Measurements from ENCODE around the gene ITGA2B. TPM values are rescaled to one million over a fixed set of nuclear protein-coding genes. Genes with fewer than 3 reads are reported as not detected.
A peak's percentile ranks its signal among the peaks of the same experiment; 100 is the strongest.
"Not testable (repeated sequence)": the region's sequence is repeated elsewhere in the genome, so short reads cannot be mapped to it uniquely, and the experiment has no call there.

Gene ITGA2B
- total RNA-seq, 2 donors from 2014 or later, result 1.8 to 6.8 TPM

DNA sequence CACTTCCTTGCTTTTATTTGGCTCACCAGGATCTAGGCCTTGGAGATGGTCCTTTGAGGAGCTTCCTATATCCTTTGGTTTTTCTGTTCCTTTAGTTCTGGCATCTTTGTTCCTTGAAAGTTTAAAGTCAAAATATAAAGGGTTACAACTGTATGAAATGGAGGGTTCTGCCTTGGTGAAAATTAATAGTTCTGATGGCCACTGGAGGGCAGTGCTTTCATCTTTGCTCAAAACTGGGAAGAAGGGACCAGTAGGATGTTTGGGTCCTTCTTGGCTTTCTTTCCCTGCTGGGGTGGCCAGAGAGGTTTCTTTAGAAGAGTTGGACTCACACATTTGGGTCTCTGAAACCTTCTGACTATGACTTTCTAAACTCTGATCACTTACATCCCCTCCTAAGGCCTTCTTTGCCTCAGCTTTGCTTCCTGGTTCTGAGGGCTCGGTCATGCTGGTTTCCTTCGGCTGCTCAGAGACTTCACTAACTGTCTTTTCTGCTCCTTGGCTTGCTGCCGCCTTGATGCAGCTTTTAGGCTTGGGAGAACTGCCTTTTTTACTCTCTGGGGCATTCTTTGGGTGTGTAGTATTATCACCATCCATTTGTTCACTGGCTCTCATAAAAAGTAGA lies 10.9 kb upstream of the ITGA2B start:
- Mint-ChIP-seq H3K27ac (peak overlapping the region in 1 of 2 donors; percentile 71), H3K4me1 (ENCODE audit: low read depth in 2 of 2) (peaks cover 12 to 18% of the 10 kb centered on the region in 2 donors), H3K4me3 (no peak overlapping the region), H3K9me3 (no peaks in the 10 kb centered on the region), H3K27me3 (no peaks in the 10 kb centered on the region), H3K36me3 (peaks cover 18% of the 10 kb centered on the region)
- ATAC-seq, result no peak
- DNase-seq (ENCODE audit: low spot score), result no peak

DNA sequence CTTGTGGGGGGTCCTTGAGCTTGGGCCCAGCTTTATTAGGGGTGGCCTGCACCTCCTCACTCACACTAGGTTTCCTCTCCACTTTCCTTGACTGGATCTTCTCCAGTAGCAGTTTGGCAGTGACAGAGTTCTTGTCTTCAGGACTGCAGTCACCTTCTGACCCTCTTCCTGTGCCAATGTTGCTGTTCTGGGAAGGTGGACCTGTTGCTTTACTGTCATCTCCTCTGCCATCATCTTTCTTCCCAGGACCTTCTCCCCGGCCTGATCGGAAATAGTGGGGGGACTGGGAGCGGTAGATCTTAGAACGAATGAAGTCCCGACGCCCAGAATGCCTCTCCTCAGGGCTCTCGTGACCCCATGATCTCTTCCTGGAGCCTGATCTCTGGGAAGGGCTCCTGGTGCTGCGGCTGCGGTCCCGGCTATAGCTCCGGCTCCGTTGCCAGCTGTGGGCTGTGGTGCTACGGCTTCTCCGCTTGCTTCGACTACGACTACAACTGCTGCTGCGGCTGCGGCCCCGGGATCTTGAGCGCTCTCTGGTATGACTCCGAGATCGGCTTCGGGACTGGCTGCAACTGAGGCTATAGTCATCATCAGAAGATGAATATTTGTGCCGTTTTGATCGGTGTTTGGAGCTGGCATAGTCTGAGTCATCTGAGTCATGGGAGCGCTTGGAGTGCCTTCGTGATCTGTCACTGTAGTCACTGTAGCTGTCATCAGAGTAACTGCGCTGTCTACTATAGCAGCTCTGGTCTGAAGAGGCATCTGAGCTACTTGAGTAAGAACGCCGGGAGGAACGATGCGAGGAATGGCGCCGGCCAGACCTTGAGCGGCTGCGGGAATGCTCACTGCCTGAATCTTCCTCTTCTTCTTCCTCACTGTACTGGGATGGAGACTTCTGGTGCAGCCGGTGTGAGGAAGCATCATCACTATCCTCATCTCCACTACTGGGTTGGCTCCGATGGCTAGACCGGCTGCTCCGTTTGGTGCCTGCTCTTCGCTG lies 9.5 kb upstream of the ITGA2B start:
- no peak overlapping the region for H3K27ac Mint-ChIP-seq
- H3K36me3 Mint-ChIP-seq, result peaks cover 13% of the 10 kb centered on the region
- H3K27me3 Mint-ChIP-seq, result no peaks in the 10 kb centered on the region
- no peaks in the 10 kb centered on the region for H3K9me3 Mint-ChIP-seq
- no peak overlapping the region for H3K4me3 Mint-ChIP-seq
- ATAC-seq (no peak), DNase-seq (ENCODE audit: low spot score) (no peak)
- peaks cover 12 to 16% of the 10 kb centered on the region in 2 donors for H3K4me1 Mint-ChIP-seq (ENCODE audit: low read depth in 2 of 2)

GRCh38 chr17:44397479-44398440 lies 8.3 kb upstream of the ITGA2B start:
- H3K27ac Mint-ChIP-seq, result no peak overlapping the region
- ATAC-seq (no peak), DNase-seq (ENCODE audit: low spot score) (no peak)
- H3K36me3 Mint-ChIP-seq, result peaks cover 13% of the 10 kb centered on the region
- no peaks in the 10 kb centered on the region for H3K9me3 Mint-ChIP-seq
- H3K4me3 Mint-ChIP-seq, result no peak overlapping the region
- H3K27me3 Mint-ChIP-seq, result no peaks in the 10 kb centered on the region
- peaks cover 15 to 16% of the 10 kb centered on the region in 2 donors for H3K4me1 Mint-ChIP-seq (ENCODE audit: low read depth in 2 of 2)

DNA sequence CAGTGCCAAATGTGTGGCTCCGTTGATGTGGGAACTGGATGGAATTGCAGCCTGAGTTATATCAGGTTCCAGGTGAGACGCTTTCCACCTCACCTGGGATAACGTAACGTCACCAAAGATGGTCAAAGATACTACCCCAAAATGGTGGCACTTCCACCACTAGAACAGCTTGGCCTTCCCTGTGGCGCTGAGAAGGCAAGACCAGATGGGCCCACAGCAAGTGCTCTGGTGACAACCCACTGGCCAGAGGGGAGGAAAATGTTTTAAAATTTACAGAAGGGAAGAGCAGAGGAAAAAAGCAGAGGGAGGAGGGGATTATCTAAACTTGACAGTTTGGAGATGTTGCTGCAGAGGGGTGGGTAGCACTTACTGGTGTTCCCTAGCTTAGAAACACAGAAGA lies 7.5 kb upstream of the ITGA2B start:
- no peak for ATAC-seq
- no peak for DNase-seq (ENCODE audit: low spot score)
- no peaks in the 10 kb centered on the region for H3K27me3 Mint-ChIP-seq
- H3K36me3 Mint-ChIP-seq, result peaks cover 13% of the 10 kb centered on the region
- H3K4me1 Mint-ChIP-seq (ENCODE audit: low read depth in 2 of 2), result peaks cover 10 to 12% of the 10 kb centered on the region in 2 donors
- H3K4me3 Mint-ChIP-seq, result no peak overlapping the region
- no peaks in the 10 kb centered on the region for H3K9me3 Mint-ChIP-seq
- peak overlapping the region in 1 of 2 donors; percentile 27 for H3K27ac Mint-ChIP-seq

DNA sequence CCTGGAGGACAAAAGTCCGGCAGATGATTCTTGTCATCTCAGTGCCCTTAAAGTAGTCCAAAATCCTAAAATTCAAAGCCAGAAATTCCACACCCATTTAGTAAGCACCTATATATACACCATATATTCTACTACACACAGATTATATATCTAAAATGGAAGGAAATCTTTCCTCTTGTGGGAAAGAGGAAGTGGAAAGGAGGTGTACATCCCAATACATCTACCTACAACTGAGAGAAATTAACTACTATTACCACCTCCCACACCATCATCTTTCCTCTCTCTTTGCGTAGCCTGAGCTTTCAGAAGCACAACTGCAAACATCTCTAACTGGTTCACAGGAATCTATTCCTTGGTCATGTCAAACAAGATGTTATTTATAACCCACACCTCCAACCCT lies 5.4 kb upstream of the ITGA2B start:
- ATAC-seq (no peak), DNase-seq (ENCODE audit: low spot score) (no peak)
- Mint-ChIP-seq H3K27me3 (no peaks in the 10 kb centered on the region), H3K9me3 (no peaks in the 10 kb centered on the region), H3K36me3 (peaks cover 3% of the 10 kb centered on the region), H3K4me3 (no peak overlapping the region), H3K4me1 (ENCODE audit: low read depth in 2 of 2) (peaks cover 10 to 11% of the 10 kb centered on the region in 2 donors), H3K27ac (no peak overlapping the region)

DNA sequence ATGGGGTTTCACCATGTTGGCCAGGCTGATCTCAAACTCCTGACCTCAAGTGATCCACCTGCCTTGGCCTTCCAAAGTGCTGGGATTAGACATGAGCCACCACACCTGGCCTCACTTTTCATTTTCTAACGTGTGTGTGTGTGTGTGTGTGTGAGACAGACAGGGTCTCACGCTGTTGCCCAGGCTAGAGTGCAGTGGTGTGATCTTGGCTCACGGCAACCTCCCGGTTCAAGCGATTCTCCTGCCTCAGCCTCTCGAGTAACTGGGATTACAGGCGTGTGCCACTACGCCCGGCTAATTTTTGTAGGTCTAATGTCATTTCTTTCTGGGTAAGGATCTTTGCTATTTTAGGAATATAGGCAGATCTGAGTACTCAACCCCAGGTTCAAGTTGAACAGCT lies 4.7 kb upstream of the ITGA2B start:
- peaks cover 16 to 17% of the 10 kb centered on the region in 2 donors for H3K4me1 Mint-ChIP-seq (ENCODE audit: low read depth in 2 of 2)
- H3K4me3 Mint-ChIP-seq; H3K36me3 Mint-ChIP-seq; H3K9me3 Mint-ChIP-seq; DNase-seq (ENCODE audit: low spot score); H3K27me3 Mint-ChIP-seq; H3K27ac Mint-ChIP-seq; ATAC-seq: not testable (repeated sequence)

GRCh38 chr17:44390250-44390870 lies 911 bp upstream of the ITGA2B start:
- H3K9me3 Mint-ChIP-seq, result no peaks in the 10 kb centered on the region
- no peaks in the 10 kb centered on the region for H3K36me3 Mint-ChIP-seq
- no peak overlapping the region for H3K4me3 Mint-ChIP-seq
- peaks cover 0 to 5% of the 10 kb centered on the region in 2 donors for H3K27me3 Mint-ChIP-seq
- DNase-seq (ENCODE audit: low spot score) (no peak), ATAC-seq (no peak)
- H3K27ac Mint-ChIP-seq, result peak overlapping the region in 1 of 2 donors; percentile 67
- H3K4me1 Mint-ChIP-seq (ENCODE audit: low read depth in 2 of 2), result peaks cover 16 to 24% of the 10 kb centered on the region in 2 donors

DNA sequence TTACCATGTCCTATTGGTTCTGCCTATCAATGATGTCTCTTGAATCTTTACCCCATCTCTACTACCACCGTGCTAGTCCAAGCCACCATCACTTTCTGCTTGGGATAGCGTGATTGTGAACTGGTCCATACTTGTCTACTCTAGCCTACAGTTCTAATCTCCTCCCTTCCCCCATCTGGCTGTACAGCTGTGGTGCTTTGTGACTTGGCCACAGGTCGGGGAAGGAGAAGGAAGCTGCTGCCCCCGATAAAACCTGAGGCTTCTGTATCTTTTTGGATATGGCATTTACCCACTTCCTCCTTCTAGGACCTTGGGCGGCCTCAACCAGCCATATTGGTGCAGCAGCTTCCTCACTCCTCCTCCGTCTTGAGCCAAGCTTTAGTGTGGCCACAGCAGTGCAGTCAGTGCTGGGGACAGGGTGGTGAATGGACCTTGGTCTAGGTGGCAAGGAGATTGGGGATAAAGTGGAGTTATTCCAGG lies 314 bp upstream of the ITGA2B start:
- Mint-ChIP-seq H3K4me3 (peak overlapping the region; percentile 69), H3K27me3 (peaks cover 0 to 5% of the 10 kb centered on the region in 2 donors), H3K36me3 (no peaks in the 10 kb centered on the region), H3K9me3 (no peaks in the 10 kb centered on the region), H3K4me1 (ENCODE audit: low read depth in 2 of 2) (peaks cover 16 to 24% of the 10 kb centered on the region in 2 donors), H3K27ac (peak overlapping the region; percentile 63 to 67)
- peak in 1 of 2 donors; percentile 40 for ATAC-seq
- no peak for DNase-seq (ENCODE audit: low spot score)

GRCh38 chr17:44387804-44388203 lies 1.6 kb downstream of the ITGA2B start:
- H3K4me3 Mint-ChIP-seq, result no peak overlapping the region
- no peak for ATAC-seq
- no peaks in the 10 kb centered on the region for H3K36me3 Mint-ChIP-seq
- DNase-seq (ENCODE audit: low spot score), result no peak
- H3K27ac Mint-ChIP-seq, result no peak overlapping the region
- H3K27me3 Mint-ChIP-seq, result peaks cover 6 to 7% of the 10 kb centered on the region in 2 donors
- peaks cover 18 to 19% of the 10 kb centered on the region in 2 donors for H3K4me1 Mint-ChIP-seq (ENCODE audit: low read depth in 2 of 2)
- H3K9me3 Mint-ChIP-seq, result no peaks in the 10 kb centered on the region

DNA sequence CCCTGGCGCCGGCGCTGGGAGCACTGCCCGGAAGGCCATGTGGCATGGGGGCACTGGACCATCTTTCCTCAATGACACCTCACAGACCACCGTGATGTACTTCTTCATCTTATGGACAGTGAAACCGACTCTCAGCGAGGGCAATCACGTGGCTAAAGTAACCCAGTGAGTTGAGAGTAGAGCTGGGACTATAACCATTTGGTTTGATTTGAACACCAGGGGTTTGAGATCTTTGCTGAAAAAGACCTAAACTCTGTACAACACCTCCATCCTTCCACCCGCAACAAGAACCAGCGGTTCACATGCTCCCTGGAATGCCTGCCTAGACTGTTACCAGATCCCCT lies 3.3 kb downstream of the ITGA2B start:
- no peak for DNase-seq (ENCODE audit: low spot score)
- peak overlapping the region; percentile 54 for H3K4me3 Mint-ChIP-seq
- peaks cover 7 to 8% of the 10 kb centered on the region in 2 donors for H3K27me3 Mint-ChIP-seq
- ATAC-seq, result no peak
- H3K36me3 Mint-ChIP-seq, result no peaks in the 10 kb centered on the region
- no peak overlapping the region for H3K27ac Mint-ChIP-seq
- H3K9me3 Mint-ChIP-seq, result no peaks in the 10 kb centered on the region
- peaks cover 18 to 19% of the 10 kb centered on the region in 2 donors for H3K4me1 Mint-ChIP-seq (ENCODE audit: low read depth in 2 of 2)

- peaks cover 7 to 8% of the 10 kb centered on the region in 2 donors for H3K27me3 Mint-ChIP-seq
- H3K9me3 Mint-ChIP-seq, result no peaks in the 10 kb centered on the region
- no peaks in the 10 kb centered on the region for H3K36me3 Mint-ChIP-seq
- H3K4me1 Mint-ChIP-seq (ENCODE audit: low read depth in 2 of 2), result peaks cover 18 to 19% of the 10 kb centered on the region in 2 donors
- peak; percentile 93 to 96 for ATAC-seq
- peak; percentile 85 for DNase-seq (ENCODE audit: low spot score)
- H3K4me3 Mint-ChIP-seq, result peak overlapping the region; percentile 54
- no peak overlapping the region for H3K27ac Mint-ChIP-seq
These were observed 3.9 kb downstream of the ITGA2B start for GRCh38 chr17:44385287-44386181.

DNA sequence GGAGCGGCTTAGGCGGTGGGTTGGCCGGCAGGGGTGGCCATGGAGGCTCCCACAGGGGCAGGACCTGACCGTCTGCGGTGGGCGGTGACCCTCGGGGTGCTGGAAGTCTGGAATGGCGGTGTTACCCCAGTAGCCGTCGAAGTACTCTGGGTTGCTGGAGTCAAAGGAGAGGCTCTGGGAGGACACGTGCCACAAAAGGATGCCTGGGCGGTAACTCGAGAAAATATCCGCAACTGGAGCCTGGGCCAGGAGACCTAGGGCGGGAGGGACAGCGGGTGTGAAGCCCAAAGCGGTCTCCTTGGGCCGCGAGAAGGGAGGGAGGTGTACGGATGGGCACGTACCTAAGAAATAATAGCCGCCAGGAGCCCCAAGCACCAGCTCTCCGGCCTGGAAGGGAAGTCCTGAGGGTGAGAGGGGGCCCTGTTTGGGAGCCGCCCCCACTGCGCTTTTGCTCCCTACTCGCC lies 4.6 kb downstream of the ITGA2B start:
- Mint-ChIP-seq H3K9me3 (no peaks in the 10 kb centered on the region), H3K27ac (no peak overlapping the region), H3K27me3 (peaks cover 7 to 8% of the 10 kb centered on the region in 2 donors), H3K36me3 (no peaks in the 10 kb centered on the region), H3K4me1 (ENCODE audit: low read depth in 2 of 2) (peaks cover 14 to 15% of the 10 kb centered on the region in 2 donors), H3K4me3 (peak overlapping the region; percentile 54)
- ATAC-seq, result no peak
- DNase-seq (ENCODE audit: low spot score), result no peak

Measured in natural killer cell treated with Interleukin-12 subunit alpha and Interleukin-12 subunit beta and Interleukin-15 and Interleukin-18, amount 100 ng/mL, for 72 hours (primary cell).